ENCODE data around the gene DTNB.
A peak's percentile ranks its signal among the peaks of the same experiment; 100 is the strongest.

Gene DTNB

GRCh38 chr2:25386971-25387875, 286.2 kb downstream of the DTNB start:
- no peak for DNase-seq (ENCODE audit: low read depth)

DNA sequence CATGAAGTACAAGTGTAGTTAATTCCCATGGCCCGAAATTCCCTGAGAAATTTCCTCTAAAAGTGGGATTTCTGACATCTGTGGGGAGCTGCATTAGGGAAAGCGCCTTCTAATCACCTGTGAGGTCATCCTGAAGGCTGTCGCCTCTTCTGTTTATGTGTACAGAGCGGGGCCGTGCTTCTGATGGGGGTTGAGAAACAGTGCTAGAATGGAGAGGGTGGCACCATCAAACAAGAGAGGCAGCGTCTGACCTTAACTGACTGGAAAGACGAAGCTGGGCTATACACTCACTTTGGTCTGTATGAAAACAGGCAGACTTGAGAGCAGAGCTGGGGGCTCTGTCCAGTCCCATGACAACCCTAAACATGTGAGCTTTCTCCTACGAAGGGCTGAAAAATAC, 287.5 kb downstream of the DTNB start:
- DNase-seq (ENCODE audit: low read depth) = no peak

- DNase-seq (ENCODE audit: low read depth) = no peak
These were observed 289.6 kb downstream of the DTNB start for GRCh38 chr2:25383806-25384205.

DNA sequence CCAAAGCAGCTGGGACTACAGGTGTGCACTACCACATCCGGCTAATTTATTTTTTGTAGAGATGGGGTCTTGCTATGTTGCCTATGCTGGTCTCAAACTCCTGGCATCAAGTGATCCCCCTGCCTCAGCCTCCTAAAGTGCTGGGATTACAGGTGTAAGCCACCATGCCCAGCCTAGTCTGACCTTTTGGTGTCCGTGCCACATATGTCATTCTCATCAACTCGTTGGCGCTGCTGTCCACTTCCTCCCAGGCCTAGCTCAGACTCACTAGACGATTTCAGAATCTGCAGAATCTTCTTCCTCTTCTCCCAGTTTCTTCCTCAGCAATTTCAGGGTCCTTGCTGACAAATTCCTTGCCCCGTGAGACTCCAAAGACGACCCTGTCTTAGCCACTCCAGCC, 291.9 kb downstream of the DTNB start:
- DNase-seq (ENCODE audit: low read depth) = no peak

DNA sequence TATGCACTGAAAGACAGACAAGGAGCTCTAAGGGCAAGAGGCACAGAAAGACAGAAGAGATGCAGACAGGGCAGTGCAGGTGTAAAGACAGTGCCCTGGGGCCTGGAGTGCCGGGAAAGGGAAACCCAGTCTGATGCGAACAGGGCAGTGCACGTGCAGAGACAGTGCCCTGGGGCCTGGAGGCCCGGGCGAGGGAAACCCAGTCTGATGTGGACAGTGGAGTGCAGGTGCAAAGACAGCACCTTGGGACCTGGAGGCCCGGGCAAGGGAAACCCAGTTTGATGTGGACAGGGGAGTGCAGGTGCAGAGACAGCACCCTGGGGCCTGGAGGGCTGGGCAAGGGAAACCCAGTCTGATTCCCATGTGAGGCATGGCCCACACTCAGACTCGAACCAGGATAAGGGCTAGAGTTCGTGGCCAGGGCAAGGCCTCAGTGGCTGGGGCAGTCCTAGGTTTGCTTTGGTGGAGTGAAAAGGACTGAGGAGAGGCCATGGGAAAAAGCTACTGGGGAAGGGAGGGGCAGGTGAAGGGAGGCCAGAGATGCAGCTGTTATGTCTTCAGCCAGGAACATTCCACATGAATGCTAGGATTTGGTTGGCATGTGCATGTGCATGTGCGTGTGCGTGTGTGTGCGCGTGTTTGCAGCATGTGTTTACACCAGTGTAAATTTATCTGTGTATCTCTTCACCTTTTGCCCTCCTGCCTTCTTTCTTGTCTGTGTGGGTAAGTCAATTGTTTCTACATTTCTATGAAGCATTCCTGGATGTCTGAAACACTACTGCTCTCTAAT, 292.6 kb downstream of the DTNB start:
- DNase-seq (ENCODE audit: low read depth) = no peak

GRCh38 chr2:25380023-25380422, 293.4 kb downstream of the DTNB start:
- no peak for DNase-seq (ENCODE audit: low read depth)

- no peak for DNase-seq (ENCODE audit: low read depth)
These were observed 293.8 kb downstream of the DTNB start for GRCh38 chr2:25379535-25379934.

DNA sequence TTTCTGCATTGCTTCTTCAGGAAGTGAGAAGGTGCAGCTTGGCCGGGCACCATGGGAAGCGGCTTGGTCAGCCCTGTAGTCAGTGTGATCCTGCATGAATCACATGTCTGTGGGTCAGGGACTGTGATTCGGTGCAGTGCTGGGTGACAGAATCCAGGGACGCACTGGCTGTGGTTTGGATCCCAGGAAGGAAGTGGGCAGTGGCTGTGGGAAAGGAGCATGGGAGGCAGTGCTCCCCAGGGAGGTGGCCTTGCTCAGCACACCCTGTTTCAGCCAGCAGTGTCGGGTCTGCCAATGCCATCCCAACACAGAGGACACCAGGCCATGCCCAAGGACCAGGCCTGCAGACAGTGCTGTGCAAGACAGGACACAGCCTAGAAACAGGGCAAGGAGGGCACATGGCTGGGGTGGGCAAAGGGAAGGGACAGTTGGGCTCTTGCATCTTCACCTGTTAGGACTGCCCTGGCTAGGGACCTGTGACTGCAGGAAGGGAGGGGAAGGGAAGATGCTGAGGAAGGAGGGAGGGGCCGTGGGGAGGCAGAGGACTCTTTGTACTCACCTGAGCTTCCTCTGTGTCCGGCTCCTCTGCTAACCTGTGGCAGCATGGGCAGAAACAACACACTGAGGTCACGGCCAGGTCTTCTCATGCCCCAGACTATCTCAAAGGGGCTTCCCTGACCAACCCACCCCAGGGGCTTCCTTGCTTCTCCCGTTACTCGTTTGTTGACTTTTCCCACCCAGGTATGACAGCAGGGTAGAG, 294.5 kb downstream of the DTNB start:
- no peak for DNase-seq (ENCODE audit: low read depth)

- DNase-seq (ENCODE audit: low read depth) = no peak
These were observed 295.5 kb downstream of the DTNB start for GRCh38 chr2:25377822-25378421.

DNA sequence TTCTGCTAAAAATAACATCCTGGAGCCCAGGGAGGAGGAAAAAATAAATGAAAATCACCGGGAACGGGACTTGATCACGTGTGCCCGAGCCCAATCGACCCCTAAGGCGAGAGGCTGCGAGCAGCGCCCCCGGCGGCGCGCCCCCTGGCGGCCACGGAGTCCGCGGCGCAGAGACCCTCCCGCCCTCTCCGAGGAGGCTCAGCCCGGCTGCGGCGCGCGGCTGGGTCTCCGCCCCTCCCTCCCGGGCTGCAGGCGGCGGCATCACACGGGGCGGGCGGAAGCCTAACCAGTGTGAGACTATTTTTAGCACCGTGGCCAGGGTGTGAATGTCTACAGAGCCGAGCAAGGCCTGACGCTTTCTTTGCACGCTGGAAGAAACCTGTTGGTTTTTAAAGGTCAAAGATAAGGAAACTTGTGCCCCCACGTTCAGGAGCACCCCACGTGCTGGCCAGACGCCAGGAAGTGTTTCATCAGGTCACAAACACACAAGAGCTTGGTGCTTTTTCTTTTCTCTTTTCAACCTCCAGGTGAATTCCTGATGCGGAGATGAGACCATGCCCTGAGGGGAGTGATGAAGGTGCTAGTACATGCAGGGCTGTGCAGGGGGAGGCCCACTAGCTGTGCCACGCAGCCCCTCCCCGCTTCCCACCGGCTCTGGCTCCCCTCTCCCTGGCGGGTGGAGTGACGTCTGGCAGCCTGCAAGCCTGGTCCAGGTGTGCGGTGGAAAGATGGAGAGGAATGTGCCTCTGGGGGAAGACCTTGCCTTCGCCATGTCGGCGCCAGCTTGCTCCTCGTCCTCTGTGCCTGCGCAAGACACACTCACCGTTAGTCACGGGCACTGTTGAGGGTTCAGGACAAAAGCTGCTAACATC, 296.4 kb downstream of the DTNB start:
- peak; percentile 89 for DNase-seq (ENCODE audit: low read depth)

GRCh38 chr2:25375989-25376545, 297.3 kb downstream of the DTNB start:
- no peak for DNase-seq (ENCODE audit: low read depth)

DNA sequence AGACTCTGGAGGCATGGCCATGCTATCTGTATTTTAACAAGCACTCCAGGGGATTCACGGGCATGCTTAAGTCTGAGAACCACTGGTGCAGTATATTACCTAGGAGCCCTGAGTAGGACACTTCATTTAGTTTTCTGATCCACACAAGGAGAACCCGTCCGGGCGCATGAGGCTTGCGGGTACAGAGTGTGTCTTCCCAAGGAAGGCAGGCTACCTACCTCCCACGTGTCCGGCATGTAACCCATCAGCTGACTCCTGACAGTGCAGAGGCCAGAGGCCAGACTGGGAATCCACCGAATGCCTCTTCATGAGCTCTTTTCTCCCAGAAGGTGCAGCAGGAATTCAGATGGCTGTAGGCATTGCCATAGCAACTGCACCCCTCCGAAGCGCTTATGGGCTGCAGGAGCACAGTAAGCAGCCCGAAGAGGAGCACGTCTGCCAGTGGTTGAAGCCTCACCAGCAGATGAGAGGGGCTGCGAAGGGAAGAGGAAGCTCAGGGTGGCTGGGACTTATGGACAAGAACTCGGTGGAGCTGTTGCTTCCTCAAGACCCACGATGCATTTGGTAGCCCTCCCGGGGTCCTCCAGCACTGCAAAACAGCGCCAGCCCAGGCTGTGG, 297.9 kb downstream of the DTNB start:
- DNase-seq (ENCODE audit: low read depth) = no peak

DNA sequence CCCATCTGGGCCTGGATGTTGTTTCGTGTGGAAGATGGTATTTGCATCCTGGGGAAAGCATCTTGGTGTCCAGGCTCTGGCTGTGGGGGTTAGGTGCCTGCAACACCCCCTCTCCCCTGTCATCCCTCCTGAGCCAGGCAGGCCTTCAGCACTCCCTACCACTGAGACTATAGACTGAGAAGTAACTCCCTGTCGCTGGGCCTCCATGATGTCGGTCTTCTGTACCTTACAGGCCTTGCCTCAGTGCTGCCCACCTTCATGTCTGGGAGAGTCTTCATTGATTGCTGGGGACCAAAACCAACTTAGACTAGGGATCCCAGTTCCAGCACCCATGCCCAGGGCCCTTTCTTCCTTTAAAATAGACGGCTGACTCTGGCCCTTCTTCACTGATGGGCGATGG, 298.6 kb downstream of the DTNB start:
- DNase-seq (ENCODE audit: low read depth) = no peak

GRCh38 chr2:25374411-25374810, 299.0 kb downstream of the DTNB start:
- no peak for DNase-seq (ENCODE audit: low read depth)

- no peak for DNase-seq (ENCODE audit: low read depth)
These were observed 300.0 kb downstream of the DTNB start for GRCh38 chr2:25373269-25373981.

- no peak for DNase-seq (ENCODE audit: low read depth)
These were observed 300.7 kb downstream of the DTNB start for GRCh38 chr2:25372405-25373268.

GRCh38 chr2:25371253-25372241, 301.8 kb downstream of the DTNB start:
- no peak for DNase-seq (ENCODE audit: low read depth)
